Suprapubic skin (tissue), 4 donors: Measurements from ENCODE around the gene RGP1. TPM values are rescaled to one million over a fixed set of nuclear protein-coding genes. Genes with fewer than 3 reads are reported as not detected.

Experiments used
- DNase-seq, 2 donors: peaks; one replicate each; pipeline ENCODE4 v3.0.0-alpha.2; 2019; ENCODE audit warnings: low spot score in 2 of 2
- H3K27ac ChIP-seq: fragments of 200-600 bp; sonication (generic); one replicate; pipeline ENCODE4 v1.5.1; 2019
- H3K27me3 ChIP-seq: fragments of 200-600 bp; sonication (generic); one replicate; pipeline ENCODE4 v1.5.1; 2019
- H3K36me3 ChIP-seq: fragments of 200-600 bp; sonication (generic); one replicate; pipeline ENCODE4 v1.5.1; 2019
- H3K4me1 ChIP-seq: fragments of 200-600 bp; sonication (generic); one replicate; pipeline ENCODE4 v1.5.1; 2019
- H3K4me3 ChIP-seq: fragments of 200-600 bp; sonication (generic); one replicate; pipeline ENCODE4 v1.5.1; 2019; ENCODE audit warnings: mild to moderate bottlenecking
- H3K9me3 ChIP-seq: fragments of 200-600 bp; sonication (generic); one replicate; pipeline ENCODE4 v1.5.1; 2019
- EP300 ChIP-seq: sonication (generic); formaldehyde crosslinking; IDR thresholded peaks from one replicate; pipeline ENCODE4 v1.6.1; 2017; ENCODE audit warnings: antibody characterized with exemption
- POLR2A ChIP-seq, 2 donors: fragments of 450-650 bp; IDR thresholded peaks; one replicate each; pipeline ENCODE4 v1.6.1; 2017; ENCODE audit warnings: antibody characterized with exemption in 2 of 2, mild to moderate bottlenecking in 2 of 2, moderate library complexity in 2 of 2
- POLR2AphosphoS5 ChIP-seq, 3 donors: sonication (generic); formaldehyde crosslinking; IDR thresholded peaks; one replicate each; pipeline ENCODE4 v1.6.1; 2017; ENCODE audit warnings: antibody characterized with exemption in 3 of 3
- WGBS: methylation state at CpG from one replicate; pipeline ENCODE4 v1.1.5; 2018; 5-methylcytosine and 5-hydroxymethylcytosine counted together
- total RNA-seq, 4 donors: library from RNA; depleted of rRNA; stranded (reverse); fragments of >200 nt; gene quantifications; one replicate each; pipeline ENCODE4 v1.1.0, GENCODE V29; 2016
- TF ChIP-seq, protein P1 (sequence below), 2 donors: fragments of 200-600 bp in 1 of 2; fragments of 450-650 bp in 1 of 2; sonication (generic) in 1 of 2; IDR thresholded peaks; one replicate each; pipeline ENCODE4 v1.5.1; 2016 to 2019; ENCODE audit warnings: antibody characterized with exemption in 2 of 2, mild to moderate bottlenecking in 1 of 2, moderate library complexity in 1 of 2

Gene RGP1
- total RNA-seq, 4 donors from 2014 or later, result 20.2 to 34.7 (median 27.7) TPM

DNA sequence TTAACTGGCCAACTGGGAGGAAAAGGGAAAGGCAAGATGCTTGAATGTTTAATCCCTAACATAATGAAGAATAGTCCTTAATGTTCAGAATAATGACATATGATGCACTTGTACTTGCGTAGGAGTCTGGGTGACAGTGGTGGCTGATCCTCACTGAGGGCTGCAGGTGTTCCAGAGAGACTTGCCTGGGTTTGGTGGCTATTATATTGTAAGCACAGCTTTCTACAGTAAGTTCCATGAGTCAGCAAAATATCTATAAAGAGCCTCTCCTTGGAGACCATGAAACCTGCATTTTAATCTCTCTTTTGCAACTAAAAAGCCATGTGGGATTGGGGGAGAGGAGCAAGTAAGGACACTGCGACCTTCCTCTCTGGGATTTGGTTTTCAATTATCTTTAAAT, 40.5 kb downstream of the RGP1 start:
- DNase-seq, result no peak
- H3K4me3 ChIP-seq, result no peak overlapping the region
- no peak for TF ChIP-seq POLR2A (IDR thresholded peaks at IDR 0.05)
- TF ChIP-seq EP300, result no peak
- no peak for TF ChIP-seq POLR2AphosphoS5 (IDR thresholded peaks at IDR 0.05)
- TF ChIP-seq, protein P1, sequence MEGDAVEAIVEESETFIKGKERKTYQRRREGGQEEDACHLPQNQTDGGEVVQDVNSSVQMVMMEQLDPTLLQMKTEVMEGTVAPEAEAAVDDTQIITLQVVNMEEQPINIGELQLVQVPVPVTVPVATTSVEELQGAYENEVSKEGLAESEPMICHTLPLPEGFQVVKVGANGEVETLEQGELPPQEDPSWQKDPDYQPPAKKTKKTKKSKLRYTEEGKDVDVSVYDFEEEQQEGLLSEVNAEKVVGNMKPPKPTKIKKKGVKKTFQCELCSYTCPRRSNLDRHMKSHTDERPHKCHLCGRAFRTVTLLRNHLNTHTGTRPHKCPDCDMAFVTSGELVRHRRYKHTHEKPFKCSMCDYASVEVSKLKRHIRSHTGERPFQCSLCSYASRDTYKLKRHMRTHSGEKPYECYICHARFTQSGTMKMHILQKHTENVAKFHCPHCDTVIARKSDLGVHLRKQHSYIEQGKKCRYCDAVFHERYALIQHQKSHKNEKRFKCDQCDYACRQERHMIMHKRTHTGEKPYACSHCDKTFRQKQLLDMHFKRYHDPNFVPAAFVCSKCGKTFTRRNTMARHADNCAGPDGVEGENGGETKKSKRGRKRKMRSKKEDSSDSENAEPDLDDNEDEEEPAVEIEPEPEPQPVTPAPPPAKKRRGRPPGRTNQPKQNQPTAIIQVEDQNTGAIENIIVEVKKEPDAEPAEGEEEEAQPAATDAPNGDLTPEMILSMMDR (IDR thresholded peaks at IDR 0.05), result no peak
- H3K36me3 ChIP-seq, result no peaks in the 10 kb centered on the region
- peaks cover 32% of the 10 kb centered on the region for H3K4me1 ChIP-seq
- WGBS, result 95% methylated on average over 2 of the region's 2 CpGs
- no peaks in the 10 kb centered on the region for H3K9me3 ChIP-seq
- no peak overlapping the region for H3K27ac ChIP-seq
- no peaks in the 10 kb centered on the region for H3K27me3 ChIP-seq

- TF ChIP-seq EP300, result no peak
- TF ChIP-seq POLR2AphosphoS5 (IDR thresholded peaks at IDR 0.05), result no peak
- TF ChIP-seq, protein P1 (IDR thresholded peaks at IDR 0.05), result no peak
- TF ChIP-seq POLR2A (IDR thresholded peaks at IDR 0.05), result no peak
- no peak for DNase-seq
- no peak overlapping the region for H3K4me3 ChIP-seq
- no peak overlapping the region for H3K27ac ChIP-seq
- WGBS, result 27% methylated on average over 4 of the region's 4 CpGs
- H3K27me3 ChIP-seq, result no peaks in the 10 kb centered on the region
- H3K36me3 ChIP-seq, result no peaks in the 10 kb centered on the region
- peaks cover 32% of the 10 kb centered on the region for H3K4me1 ChIP-seq
- H3K9me3 ChIP-seq, result no peaks in the 10 kb centered on the region
Measured at GRCh38 chr9:35790025-35790384, 40.9 kb downstream of the RGP1 start.

- peak; percentile 83 to 89 for DNase-seq
- Histone ChIP-seq H3K36me3 (no peaks in the 10 kb centered on the region), H3K4me1 (peaks cover 32% of the 10 kb centered on the region), H3K4me3 (peak overlapping the region; percentile 54), H3K27me3 (no peaks in the 10 kb centered on the region), H3K9me3 (no peaks in the 10 kb centered on the region), H3K27ac (peak overlapping the region; percentile 70)
- 46% methylated on average over 30 of the region's 37 CpGs for WGBS
- no peak for TF ChIP-seq POLR2A (IDR thresholded peaks at IDR 0.05)
- TF ChIP-seq, protein P1 (IDR thresholded peaks at IDR 0.05), result peak; percentile 70 to 89
Measured at GRCh38 chr9:35790385-35791296, 41.6 kb downstream of the RGP1 start.

DNA sequence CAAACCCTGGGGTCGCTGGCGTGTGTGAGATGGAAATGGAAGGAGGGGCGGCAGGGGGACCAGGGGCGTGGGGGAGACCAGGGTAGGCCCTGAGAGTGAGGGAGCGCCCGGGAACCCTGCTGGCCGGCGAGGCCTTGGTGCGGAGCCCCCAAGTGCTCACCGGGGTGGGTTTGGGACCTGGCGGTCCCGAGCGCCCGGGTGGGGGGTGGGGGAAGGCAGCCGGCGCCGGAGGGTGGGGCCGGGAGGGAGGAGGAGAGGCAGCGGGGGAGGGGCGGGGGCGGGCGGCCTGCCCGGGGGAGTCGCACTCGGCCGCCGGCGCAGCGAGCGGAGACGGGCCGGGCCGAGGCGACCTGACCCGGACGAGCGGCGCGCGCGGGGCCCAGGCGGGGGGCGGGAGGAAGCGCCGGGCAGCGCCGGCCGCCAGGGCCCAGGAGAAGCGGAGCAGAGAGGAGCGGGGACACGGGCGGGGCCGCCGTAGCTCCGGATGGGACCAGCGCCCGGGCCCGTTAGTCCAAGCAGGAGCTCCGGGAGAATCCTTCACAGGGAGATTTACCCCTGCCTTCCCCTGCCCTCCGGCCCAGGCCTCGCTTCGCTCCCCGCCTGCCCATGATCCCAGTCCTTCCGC, 42.3 kb downstream of the RGP1 start, which contains the start of gene NPR2:
TSS of gene NPR2 (plus strand) at position 295 of the 625 bp plus-strand sequence. CDS start 818 bp downstream, outside the sequence.
- no peaks in the 10 kb centered on the region for H3K27me3 ChIP-seq
- DNase-seq, result peak in 1 of 2 donors; percentile 71
- peaks cover 32% of the 10 kb centered on the region for H3K4me1 ChIP-seq
- WGBS, result 19% methylated on average over 16 of the region's 64 CpGs
- H3K27ac ChIP-seq, result peak within 1 kb of the TSS; percentile 70
- no peaks in the 10 kb centered on the region for H3K36me3 ChIP-seq
- H3K4me3 ChIP-seq, result peak within 1 kb of the TSS; percentile 54
- TF ChIP-seq, protein P1 (IDR thresholded peaks at IDR 0.05), result no peak
- TF ChIP-seq POLR2AphosphoS5 (IDR thresholded peaks at IDR 0.05) (no peak), POLR2A (IDR thresholded peaks at IDR 0.05) (no peak), EP300 (no peak)
- H3K9me3 ChIP-seq, result no peaks in the 10 kb centered on the region
